ENCODE measurements around the gene IL34.

The IL34 gene

DNA sequence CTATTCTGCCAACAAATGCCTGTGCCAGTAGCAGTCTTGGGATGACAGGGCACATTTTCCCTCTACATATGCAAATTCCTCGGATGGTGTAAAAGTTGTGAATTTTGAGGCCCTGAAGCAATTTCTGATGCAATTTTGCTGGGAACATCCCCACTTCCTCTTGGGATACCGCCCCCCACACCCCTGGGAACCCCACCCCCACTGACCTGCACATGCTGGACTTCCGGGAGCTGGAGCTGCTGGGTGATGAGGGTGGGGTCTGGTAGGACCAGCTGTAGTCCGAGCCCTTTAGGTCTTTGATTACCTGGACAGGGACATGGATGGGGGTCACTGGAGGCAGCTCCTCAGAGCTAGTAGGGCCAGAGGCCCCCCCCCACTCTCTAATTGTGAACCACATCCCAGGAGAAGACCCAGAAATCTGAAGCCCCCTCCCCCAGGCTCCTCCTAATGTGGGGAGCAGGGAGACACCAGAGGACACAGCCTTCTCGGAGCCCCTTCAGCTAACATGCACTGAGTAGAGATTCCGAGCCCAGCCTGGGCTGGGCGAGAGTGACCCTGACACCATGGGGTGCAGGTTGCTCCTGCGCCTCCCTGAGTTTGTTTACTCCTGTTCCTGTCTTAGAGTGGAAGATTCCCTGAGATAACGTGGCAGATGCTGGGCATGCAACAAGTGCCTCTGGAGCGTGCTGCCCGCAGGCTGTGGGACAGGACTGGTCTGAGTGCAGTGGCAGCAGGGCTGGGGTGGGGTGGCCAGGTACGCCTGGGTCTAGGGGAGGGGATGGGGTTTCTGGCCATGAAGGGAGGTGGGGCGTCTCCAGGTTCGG is 30.5 kb downstream of the IL34 start:
- DNase-seq (ENCODE audit: low read depth, low spot score): no peak

DNA sequence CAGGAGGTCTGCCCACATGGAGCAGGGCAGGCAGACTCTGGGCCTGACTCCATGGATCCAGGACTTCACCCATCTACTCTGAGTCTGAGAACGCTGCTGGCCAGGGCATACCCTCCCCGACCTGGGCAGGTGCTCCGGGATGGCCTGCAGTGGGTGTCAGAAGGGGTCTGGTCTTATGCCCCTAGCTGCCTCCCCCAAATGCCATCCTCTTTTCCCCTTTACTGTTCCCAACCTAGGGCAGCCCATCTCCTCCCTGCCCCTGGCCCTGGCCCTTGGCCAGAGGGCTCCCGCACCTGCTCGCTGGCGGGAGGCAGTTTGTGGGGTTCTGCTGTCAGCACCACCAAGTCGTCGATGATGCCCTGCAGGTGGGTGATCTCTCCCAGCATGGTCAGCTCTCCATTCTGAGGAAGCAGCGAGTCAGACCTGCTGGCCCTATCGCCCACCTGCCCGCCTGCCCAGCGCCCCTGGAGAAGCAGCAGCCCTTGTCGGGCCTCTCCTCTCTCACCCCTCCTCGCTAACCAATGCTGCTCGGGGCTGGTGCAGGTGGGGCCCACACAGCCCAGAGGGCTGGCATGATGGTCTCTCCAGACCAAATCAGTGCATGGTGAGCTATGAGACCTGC is 31.3 kb downstream of the IL34 start:
- no peak for DNase-seq (ENCODE audit: low read depth, low spot score)

DNA sequence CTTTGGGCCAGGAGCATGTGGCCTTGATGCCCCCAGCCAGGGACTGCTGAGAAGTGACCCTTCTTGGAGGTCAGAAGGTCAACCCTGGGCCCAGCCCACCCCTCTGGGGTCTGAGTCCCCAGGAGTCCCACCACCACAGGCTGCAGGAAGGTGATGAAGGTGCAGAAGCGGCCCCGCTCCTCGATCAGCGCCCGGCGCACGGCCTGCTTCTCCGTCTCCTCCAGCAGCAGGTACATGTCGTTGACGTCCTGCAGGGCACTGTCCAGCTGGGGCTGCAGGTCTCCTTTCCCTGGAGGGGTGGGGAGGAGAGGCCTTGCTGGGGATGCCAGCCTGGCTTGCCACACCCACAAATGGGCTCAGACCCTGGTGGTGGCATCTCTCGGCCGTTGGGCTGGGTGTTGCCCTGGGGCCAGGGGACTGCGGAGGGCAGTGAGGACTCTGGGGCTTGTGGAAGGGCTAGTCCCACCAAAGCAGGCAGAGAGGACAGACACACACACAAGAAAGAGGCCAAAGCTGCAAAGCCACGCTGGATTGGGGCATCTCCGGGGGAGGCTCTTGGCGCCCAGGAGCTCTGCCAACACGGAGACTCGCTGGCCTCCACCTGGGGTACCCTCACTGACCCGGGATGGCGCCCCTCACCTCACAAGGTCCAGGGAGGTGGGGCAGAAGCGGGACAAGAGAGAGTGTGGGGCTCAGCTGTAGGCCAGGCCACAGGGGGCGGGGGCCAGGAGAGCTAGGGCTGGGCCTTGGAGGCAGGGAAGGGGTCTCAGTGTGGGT is 31.9 kb downstream of the IL34 start:
- DNase-seq (ENCODE audit: low read depth, low spot score): no peak

DNA sequence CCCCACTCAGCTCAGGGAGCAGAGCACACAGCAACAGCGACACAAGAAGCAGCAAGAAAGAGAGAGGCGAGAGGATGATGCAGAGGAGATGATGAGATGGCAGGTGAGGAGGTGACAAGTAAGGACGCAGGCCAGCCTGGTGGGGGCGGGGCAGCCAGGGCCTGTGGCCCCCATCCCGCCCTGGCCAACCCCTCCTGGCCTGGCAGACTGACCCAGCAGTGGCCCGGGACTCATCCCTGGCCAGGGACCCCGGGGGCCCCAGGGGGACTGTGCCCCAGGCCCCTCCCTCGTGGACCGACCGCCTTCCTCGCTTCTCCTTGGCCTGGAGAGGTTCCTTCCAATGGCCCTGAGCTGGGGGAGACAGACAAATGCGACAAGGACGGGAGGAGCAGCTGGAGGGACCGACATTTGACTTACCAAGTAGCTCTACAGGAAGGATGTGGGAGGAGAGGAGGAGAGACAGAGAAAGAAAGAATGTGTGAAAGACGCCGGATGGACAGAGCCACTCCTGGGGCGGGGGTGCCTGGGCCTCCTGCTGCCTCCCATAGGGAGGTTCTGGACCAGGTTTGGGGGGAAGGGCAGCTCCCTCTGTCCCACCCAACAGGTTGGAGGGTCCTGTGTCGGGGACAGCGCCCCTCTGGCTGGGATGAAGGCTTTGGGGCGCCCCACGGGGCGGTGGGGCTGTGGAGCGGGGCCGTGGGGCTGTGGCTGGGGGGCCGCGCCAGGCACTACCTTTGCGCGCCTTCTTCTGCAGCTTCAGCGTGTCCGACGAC is 32.7 kb downstream of the IL34 start:
- DNase-seq (ENCODE audit: low read depth, low spot score): no peak

DNA sequence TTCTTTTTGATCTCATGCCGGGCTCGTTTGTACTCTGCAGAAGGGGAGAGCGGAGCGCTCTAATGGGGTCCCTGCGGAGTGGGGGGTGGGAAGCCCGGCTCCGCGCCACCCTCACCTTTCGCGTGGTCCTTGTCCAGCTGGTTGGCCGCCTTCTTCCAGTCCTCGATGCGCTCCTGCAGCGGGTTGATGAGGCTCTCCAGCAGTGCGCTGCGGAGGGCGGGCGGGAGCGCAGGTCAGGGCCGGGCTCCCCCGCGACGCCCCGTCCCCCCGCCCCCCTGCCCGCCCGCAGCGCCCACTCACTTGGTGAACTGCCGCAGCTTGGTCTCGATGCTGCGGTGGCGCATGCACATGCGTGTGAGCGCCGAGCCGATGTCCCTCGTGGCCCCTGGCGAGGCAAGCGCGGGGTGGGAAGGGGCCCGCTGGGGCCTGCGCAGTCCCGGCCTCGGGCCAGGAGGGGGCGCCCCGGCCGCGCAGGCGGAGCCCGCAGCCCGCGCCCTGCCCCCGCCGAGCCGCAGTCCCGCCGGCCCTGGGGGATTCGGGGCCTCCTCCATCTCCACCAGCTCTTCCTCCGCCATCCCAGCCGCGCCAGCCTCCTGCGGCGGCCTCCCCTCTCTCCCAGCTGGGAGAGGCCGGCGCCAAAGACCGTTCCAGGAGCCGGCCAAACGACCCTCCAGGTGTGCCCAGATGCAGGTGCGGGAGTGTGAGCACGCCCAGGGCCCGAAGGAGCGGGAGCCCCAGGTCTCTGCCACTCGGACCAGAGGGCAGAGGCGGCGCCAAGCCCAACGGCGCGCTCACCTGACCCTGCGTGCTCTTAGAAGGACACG is 33.5 kb downstream of the IL34 start:
- DNase-seq (ENCODE audit: low read depth, low spot score): no peak

DNA sequence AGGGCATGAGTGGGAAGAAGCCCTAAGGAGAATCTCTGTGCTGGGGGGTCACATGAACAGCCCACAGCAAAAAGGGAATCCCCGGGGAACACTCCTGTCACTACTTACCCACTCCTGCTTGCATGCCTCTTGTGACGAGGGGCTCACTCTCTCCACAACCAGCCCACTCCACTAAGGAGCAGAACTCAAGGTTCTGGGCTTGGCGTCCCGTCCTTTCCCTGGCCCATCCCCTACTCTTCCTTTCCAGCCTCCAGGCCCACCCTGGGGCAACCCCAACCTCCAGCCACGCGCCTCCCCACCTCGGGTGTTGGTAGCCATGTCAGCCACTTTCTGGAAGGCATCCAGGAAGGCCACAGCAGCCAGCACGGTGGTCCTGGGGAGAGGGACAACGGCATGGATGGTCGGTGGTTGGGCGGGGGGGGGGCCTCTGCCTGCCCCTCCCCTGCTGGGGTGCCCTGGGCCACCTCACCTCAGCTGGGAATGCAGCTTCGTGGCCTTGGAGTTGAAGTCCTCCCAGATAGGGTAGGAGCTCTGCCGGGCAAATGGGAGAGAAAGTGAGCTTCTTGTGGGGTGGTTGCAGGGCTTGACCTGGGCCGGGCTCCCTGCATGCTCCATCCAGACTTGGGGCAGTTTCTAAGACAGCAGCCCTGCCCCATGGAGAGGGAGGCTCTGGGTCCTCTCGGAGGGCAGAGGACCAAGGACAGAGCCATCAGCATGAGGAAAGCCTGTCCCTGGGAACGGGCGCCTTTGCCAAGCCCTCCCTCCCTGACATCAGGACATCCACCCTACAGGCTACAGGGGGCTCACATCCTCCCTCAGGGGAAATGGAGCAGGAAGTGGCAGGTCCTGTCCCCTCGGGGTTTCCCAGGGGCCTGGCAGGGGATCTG is 34.4 kb downstream of the IL34 start:
- no peak for DNase-seq (ENCODE audit: low read depth, low spot score)

DNA sequence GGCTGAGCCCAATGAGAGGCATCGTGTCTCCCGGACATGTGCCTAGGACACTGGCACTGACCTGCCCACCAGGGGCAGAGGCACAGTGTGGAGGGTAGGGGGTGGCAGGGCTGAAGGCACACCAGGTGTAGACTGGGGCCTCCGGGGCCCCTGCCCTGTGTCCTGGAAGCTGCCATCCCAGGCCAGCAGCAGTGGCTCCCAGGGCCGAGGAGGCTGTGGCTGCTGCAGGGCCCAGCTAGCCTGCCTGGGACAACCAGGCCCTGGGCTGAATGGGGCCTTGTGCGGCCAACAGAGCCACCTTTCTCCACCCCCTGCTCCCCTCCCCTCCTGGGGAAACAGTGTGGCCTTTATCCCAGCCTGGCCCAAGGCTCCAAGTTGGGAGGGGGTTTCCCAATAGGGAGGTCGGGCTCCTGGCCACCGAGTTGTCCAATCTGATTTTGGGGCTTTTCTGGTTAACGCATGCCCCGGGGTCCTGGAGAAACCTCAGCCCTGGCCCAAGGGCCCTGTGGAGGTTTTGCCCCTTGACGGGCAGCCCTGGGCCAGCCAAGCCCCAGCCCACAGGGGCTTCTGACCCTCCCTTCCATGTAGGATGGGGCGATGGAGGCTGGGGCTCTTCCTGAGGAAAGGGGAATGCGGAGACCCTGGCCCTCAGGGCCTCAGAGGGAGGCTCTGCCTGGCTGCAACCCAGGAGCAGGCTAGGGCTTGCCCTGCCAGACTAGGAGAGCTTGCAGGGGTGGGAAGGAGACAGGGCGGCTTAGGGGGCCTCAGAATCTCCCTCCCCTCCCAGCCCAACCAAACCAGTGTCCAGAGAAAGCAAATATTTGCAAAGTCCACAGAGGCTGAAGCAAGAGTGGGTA is 35.3 kb downstream of the IL34 start:
- DNase-seq (ENCODE audit: low read depth, low spot score): no peak

DNA sequence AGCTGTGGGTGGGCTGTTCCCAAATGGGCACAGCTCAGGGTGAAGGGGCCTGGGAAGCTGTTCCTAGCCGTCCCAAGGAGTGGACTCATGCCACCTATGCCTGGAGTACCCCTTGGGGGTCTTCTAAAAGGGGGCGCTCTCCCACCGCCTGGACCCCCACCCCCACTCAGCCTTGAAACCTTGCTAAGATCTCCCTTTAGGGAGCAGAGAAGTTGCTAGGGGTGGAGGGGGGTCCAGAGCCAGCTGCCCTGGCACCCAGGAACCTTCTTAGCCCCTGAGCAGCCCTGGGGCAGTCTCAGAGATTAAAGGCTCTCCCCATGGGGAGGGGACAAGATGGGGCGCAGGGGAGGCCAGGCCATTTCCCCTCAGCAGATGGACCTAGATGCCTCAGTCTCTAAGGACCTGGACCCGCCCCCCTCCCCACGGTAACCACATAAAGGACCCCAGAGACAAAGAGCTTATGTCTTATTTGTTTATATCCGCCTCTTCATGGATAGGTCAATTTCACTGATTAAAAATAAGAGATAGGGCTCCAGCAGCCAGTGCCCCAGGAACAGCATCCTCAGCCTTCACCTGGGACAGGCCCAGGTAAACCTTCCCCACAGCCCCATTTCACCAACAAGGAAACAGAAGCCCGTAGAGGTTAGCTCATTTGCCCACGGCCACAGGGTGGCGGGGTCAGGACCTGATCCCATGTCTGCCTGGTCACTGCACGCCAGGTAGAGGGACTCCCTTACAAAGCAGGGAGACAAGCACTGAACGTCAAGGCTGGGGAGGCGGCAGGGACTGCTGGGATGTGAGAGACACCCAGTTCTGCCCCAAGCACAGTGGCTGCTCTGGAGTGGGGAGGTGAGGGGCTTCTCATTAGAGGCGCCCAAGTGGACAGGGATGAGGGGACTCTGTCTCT is 36.1 kb downstream of the IL34 start:
- no peak for DNase-seq (ENCODE audit: low read depth, low spot score)

DNA sequence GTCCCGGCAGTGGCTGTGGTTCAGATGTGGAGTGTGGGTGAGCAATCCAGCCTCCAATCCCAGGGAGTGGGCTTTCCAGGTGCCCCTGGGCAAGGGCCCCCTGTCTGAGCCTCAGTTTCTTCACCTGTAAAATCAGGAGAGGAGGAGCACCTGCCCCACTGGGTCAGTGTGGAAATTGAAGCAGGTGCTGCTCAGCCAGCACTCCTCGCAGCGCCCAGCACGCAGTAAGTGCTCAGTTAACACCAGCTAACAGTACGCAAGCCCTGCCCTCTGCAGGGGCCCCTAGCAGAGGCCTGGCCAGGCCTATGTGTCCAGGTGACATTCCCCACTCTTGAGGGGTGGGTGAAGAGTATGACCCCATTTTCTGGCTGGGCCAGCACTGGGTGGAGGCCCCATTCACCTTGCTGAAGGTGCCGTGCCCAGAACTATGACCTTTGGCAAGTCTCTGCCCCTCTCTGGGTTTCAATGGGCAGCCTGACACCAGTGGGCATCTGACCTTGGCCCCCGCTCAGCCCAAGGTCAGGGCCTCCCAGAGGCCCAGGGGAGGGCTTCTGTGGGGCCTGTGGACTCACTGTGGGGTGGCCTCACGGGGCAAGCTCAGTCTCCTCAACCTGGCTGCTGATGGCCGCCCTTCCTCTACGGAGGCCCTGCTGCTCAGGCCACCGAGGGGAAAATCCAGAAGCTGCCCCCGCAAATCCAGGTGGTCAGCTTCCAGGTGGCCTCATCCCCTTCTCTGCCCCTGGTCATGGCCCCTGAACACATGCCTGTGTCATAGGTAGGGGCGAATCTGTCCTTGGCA is 37.0 kb downstream of the IL34 start:
- no peak for DNase-seq (ENCODE audit: low read depth, low spot score)

DNA sequence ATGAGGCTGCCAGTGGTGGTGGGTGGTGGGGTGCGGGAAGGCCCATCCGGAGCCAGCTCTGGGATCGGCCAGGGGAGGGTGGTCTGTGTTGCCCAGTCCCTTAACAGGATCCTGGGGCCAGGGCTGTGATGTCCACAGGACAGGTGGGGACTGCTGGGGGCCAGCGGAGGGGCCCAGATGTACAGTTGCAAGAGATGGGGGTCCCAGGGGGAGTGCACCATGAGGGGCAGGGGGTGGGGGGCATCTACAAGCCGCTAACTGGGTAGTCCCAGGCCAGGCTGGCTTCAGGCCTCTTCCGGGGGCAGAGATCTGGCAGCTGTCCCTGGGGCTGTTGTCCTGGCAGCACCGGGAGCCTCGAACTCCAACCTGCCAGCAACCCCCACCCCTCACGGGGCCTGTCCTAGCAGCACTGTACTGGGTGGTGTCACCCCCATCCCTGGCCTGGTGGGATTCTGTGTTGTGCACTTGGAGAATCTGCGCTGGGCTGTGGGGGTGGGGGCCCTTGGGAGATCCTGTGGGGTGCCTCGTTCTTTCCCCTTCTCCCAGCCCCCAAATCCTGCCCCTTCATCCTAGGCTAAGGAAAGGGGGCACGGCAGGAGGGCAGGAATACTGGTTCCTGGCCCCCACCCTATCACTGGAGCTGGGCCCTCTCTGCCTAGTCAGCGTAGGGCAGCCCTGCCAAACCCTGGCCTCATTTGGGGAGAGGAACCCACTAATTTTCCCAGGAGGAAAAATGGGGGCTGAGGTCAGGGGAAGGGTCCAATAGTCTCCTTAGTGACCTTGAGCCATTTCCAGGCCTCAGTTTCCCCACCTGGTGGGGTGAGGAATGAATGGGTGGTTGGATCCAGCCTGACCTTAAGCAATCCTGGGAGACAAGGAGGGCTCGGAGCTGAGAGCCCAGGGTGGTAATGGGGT is 38.0 kb downstream of the IL34 start:
- DNase-seq (ENCODE audit: low read depth, low spot score): no peak

DNA sequence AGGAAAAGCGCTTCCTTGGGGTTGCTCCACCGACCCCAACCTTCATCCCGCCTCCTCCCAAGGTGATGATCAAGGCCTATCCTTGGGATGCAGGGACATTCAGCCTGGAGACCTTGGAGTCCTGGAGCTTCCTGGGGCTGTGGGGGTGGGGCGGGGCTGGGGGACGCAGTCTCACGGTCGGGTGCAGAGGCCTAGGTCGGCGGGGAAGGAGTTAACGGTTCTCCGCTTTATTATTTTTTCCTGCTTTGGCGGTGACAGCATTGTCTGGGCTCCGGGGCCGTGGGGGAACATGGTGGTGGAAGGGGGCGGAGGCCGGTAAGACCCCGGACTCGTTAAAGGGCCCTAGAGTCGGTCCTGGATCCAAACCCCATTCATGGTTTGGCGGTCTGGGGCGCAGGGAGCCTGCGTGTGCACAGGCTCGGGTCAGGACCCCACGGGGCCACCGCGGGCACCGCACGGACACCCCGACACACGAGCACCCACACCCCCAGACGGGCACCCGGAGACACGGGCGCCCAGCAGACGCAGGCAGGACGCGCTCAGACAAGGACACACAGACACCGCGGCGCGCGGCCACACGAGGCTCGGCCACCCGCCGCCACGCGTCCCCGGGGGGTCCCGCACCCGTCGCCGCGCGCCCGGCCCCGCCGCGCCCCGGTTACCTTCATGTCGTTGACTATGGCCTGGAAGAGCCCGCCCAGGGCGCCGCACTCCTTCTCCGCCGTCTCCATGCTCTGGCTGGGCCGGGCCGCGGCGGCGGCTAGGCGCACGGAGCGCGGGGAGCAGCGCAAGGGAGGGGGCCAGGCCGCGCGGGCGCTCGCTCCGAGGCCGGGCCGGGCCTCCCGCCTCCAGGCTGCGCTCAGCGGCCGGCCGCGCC is 38.9 kb downstream of the IL34 start:
- no peak for DNase-seq (ENCODE audit: low read depth, low spot score)

DNA sequence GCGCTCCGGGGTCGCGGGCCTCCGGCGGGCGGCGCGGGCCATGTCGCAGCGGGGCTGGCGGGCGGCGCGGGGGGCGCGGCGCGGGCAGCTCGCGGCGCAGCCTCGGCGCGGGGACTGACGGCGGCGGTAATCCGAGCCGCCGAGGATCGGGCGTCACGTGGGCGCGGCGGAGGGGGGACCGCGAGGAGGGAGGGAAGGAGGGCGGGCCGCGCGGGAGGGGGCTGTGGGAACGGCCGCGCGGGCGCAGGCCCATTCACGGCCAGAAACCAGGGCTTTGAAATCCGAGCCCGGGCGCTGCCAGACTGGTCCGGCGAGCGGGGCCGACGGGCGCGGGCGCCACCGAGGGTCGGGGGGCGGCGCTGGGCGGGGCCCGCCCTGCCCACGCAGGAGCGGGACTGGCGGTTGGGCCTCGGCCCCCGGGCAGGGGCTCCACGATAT is 39.6 kb downstream of the IL34 start, which contains the start of gene MTSS2:
Gene MTSS2 (minus strand): TSS at position 116 of the 438 bp plus-strand sequence. CDS start 262 bp downstream, outside the sequence.
- DNase-seq (ENCODE audit: low read depth, low spot score): no peak

DNA sequence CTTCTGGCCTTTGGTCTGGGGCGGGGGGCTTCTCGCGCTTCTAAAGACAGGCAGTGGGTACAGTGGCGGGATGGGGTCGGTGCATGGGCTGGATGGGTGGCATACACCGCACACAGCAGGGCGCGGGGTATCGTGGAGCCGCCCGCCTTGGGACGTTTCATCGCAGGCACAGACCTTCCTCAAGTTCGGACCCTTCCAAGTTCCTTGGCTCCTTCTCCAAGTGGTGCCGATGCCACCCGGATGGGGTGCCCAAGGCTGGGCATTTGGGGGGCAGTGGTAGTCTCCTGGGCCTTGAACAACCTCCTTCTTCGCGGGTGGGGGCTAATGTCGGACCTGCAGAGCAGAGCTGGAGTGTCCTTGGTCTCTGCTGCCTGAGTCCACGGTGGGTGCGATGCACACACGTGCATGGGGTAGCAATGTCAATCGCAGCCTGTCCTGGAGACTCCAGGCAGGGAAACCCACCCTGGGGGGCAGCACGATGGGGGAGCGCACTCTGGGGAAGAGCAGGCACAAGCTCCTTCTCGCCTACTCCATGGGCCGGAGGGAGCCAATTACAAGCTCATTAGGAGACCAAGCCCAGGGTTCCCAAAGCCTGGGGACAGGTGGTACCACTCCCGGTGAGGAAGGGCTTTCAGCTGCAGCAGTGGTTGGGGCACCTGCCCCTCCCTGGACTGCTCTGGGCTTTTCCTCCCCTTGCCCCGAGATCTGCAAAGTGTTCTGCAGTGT is 40.2 kb downstream of the IL34 start:
- DNase-seq (ENCODE audit: low read depth, low spot score): no peak

DNA sequence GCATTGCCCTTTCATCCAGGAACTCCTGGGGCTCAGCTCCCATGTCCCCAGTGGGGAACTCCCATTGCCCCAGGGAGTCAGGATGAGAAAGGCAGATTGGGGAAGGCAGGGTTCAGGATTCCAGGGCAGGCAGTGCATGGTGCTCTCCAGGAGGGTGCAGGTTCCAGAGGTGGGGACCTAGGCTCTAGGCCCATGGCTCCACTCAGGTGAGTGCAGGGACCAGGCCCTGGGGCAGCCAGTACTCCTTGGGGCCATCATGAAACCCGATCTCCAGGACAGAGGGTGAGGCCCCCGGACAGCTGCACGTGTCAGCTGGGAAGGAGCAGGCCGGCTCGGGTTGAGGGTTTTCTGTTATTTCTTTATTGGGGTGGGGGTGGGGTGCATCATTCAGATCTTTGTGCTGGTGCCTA is 40.7 kb downstream of the IL34 start:
- no peak for DNase-seq (ENCODE audit: low read depth, low spot score)

Data from iPS DF 19.7 (cell line).